ENCODE results near the gene TAS2R13.

Gene TAS2R13

DNA sequence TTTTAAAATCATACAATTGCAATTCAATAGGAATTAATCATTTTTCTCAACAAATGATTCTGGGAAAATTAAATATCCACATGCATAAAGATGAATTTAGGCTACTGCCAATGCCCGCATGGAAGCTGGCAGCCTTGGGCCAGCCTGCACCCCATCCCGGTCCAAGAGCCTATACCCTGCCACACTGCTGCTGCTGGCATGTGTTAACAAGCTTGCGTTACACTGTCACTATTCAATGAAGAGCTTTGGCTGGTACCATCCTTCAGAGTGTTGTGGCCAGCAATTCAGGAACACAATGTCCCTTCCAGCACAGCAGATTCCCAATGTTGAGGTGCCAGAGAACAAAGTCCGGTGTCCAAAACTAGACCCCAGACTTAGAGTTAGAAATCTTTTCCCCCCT, 43.3 kb upstream of the TAS2R13 start:
- Histone ChIP-seq H3K4me1 (ENCODE audit: control insufficient read depth, insufficient read depth, low read length) (no peaks in the 10 kb centered on the region), H3K27ac (ENCODE audit: extremely low read depth, low read depth, low read length) (no peak overlapping the region), H3K9me3 (ENCODE audit: control insufficient read depth, insufficient read depth, low read depth, low read length) (no peaks in the 10 kb centered on the region), H3K36me3 (ENCODE audit: control insufficient read depth in 2 of 2, insufficient read depth in 1 of 2, low read length in 2 of 2) (no peaks in the 10 kb centered on the region; a peak in 1 of 3 replicates), H3K4me3 (ENCODE audit: low read depth, low read length) (no peak overlapping the region)
- ChIA-PET POLR2A (no interaction called here), CTCF (interaction anchor here (0.6 kb wide), 1 partner anchor 558 kb away, joined by 3 read pairs; no protein-coding TSS in a partner anchor)
- TF ChIP-seq YY2 (tag by site-specific recombination; IDR thresholded peaks at IDR 0.05) (no peak), ZNF621 (tag by site-specific recombination; IDR thresholded peaks at IDR 0.05) (no peak), ZNF138 (tag by site-specific recombination; IDR thresholded peaks at IDR 0.05; ENCODE audit: borderline replicate concordance) (no peak), ZNF768 (tag by site-specific recombination; IDR thresholded peaks at IDR 0.05) (no peak), ZNF792 (tag by site-specific recombination; IDR thresholded peaks at IDR 0.05) (no peak), ZNF391 (tag by site-specific recombination; IDR thresholded peaks at IDR 0.05; ENCODE audit: borderline replicate concordance, low read depth) (no peak), ZNF239 (tag by site-specific recombination; IDR thresholded peaks at IDR 0.05) (no peak), GFI1B (tag by site-specific recombination; IDR thresholded peaks at IDR 0.05) (no peak), ZNF24 (tag by site-specific recombination; IDR thresholded peaks at IDR 0.05) (no peak), ZNF366 (tag by site-specific recombination; conservative IDR thresholded peaks at IDR 0.05) (no peak), MYNN (tag by site-specific recombination; IDR thresholded peaks at IDR 0.05; ENCODE audit: borderline replicate concordance) (no peak), ZNF169 (tag by site-specific recombination; IDR thresholded peaks at IDR 0.05) (no peak), ZNF404 (tag by site-specific recombination; IDR thresholded peaks at IDR 0.05) (no peak)
- TF ChIP-seq, protein P1, sequence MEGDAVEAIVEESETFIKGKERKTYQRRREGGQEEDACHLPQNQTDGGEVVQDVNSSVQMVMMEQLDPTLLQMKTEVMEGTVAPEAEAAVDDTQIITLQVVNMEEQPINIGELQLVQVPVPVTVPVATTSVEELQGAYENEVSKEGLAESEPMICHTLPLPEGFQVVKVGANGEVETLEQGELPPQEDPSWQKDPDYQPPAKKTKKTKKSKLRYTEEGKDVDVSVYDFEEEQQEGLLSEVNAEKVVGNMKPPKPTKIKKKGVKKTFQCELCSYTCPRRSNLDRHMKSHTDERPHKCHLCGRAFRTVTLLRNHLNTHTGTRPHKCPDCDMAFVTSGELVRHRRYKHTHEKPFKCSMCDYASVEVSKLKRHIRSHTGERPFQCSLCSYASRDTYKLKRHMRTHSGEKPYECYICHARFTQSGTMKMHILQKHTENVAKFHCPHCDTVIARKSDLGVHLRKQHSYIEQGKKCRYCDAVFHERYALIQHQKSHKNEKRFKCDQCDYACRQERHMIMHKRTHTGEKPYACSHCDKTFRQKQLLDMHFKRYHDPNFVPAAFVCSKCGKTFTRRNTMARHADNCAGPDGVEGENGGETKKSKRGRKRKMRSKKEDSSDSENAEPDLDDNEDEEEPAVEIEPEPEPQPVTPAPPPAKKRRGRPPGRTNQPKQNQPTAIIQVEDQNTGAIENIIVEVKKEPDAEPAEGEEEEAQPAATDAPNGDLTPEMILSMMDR (tag by site-specific recombination; IDR thresholded peaks at IDR 0.05) = no peak
- TF ChIP-seq, protein P2, sequence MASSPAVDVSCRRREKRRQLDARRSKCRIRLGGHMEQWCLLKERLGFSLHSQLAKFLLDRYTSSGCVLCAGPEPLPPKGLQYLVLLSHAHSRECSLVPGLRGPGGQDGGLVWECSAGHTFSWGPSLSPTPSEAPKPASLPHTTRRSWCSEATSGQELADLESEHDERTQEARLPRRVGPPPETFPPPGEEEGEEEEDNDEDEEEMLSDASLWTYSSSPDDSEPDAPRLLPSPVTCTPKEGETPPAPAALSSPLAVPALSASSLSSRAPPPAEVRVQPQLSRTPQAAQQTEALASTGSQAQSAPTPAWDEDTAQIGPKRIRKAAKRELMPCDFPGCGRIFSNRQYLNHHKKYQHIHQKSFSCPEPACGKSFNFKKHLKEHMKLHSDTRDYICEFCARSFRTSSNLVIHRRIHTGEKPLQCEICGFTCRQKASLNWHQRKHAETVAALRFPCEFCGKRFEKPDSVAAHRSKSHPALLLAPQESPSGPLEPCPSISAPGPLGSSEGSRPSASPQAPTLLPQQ (tag by site-specific recombination; IDR thresholded peaks at IDR 0.05) = no peak
- TF ChIP-seq, protein P3, sequence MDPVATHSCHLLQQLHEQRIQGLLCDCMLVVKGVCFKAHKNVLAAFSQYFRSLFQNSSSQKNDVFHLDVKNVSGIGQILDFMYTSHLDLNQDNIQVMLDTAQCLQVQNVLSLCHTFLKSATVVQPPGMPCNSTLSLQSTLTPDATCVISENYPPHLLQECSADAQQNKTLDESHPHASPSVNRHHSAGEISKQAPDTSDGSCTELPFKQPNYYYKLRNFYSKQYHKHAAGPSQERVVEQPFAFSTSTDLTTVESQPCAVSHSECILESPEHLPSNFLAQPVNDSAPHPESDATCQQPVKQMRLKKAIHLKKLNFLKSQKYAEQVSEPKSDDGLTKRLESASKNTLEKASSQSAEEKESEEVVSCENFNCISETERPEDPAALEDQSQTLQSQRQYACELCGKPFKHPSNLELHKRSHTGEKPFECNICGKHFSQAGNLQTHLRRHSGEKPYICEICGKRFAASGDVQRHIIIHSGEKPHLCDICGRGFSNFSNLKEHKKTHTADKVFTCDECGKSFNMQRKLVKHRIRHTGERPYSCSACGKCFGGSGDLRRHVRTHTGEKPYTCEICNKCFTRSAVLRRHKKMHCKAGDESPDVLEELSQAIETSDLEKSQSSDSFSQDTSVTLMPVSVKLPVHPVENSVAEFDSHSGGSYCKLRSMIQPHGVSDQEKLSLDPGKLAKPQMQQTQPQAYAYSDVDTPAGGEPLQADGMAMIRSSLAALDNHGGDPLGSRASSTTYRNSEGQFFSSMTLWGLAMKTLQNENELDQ (tag by site-specific recombination; IDR thresholded peaks at IDR 0.05; ENCODE audit: low read depth) = no peak
- TF ChIP-seq, protein P4, sequence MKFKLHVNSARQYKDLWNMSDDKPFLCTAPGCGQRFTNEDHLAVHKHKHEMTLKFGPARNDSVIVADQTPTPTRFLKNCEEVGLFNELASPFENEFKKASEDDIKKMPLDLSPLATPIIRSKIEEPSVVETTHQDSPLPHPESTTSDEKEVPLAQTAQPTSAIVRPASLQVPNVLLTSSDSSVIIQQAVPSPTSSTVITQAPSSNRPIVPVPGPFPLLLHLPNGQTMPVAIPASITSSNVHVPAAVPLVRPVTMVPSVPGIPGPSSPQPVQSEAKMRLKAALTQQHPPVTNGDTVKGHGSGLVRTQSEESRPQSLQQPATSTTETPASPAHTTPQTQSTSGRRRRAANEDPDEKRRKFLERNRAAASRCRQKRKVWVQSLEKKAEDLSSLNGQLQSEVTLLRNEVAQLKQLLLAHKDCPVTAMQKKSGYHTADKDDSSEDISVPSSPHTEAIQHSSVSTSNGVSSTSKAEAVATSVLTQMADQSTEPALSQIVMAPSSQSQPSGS (tag by site-specific recombination; IDR thresholded peaks at IDR 0.05; ENCODE audit: low read depth) = no peak

DNA sequence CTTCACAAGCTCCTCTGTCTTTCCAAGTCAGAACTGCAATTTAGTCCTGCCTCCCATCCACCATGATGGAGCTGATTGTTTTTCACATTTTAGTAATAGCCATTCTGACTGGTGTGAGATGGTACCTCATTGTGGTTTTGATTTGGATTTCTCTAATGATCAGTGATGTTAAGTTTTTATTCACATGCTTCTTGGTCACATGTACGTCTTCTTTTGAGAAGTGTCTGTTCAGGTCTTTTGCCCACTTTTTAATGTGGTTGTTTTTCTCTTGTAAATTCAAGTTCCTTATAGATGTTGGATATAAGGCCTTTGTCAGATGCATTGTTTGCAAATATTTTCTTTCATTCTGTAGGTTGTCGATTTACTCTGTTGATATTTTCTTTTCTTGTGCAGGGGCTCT, 33.8 kb upstream of the TAS2R13 start:
- ChIA-PET CTCF (interaction anchor here (0.7 kb wide), 1 partner anchor 63 kb away, joined by 3 read pairs; no protein-coding TSS in a partner anchor), POLR2A (no interaction called here)
- no peak for TF ChIP-seq ZNF174 (tag by site-specific recombination; IDR thresholded peaks at IDR 0.05)
- no peak for TF ChIP-seq ZNF184 (tag by site-specific recombination; IDR thresholded peaks at IDR 0.05)
- no peak for TF ChIP-seq TCF7L2 (IDR thresholded peaks at IDR 0.05; ENCODE audit: borderline replicate concordance, low read depth, low read length)
- no peak for TF ChIP-seq ZNF16 (tag by site-specific recombination; IDR thresholded peaks at IDR 0.05; ENCODE audit: low read depth)
- Histone ChIP-seq H3K4me3 (ENCODE audit: low read depth, low read length) (no peak overlapping the region), H3K9me3 (ENCODE audit: control insufficient read depth, insufficient read depth, low read depth, low read length) (no peaks in the 10 kb centered on the region), H3K4me1 (ENCODE audit: control insufficient read depth, insufficient read depth, low read length) (no peaks in the 10 kb centered on the region), H3K36me3 (ENCODE audit: control insufficient read depth in 2 of 2, insufficient read depth in 1 of 2, low read length in 2 of 2) (no peaks in the 10 kb centered on the region), H3K27ac (ENCODE audit: extremely low read depth, low read depth, low read length) (no peak overlapping the region)

Measured in HEK293 (cell line).